MG63 (cell line): ENCODE results near the gene SH2D5. TPM values are rescaled to one million over a fixed set of nuclear protein-coding genes. Genes with fewer than 3 reads are reported as not detected.

Experiments used
- DNase-seq: peaks from one replicate; pipeline ENCODE4 v3.0.0-alpha.2; 2020
- H3K27me3 ChIP-seq: fragments of 250-450 bp; sonication (Bioruptor Pico); 2 replicates; pipeline ENCODE4 v1.5.1; 2020; ENCODE audit warnings: mild to moderate bottlenecking, moderate library complexity
- H3K36me3 ChIP-seq: fragments of 250-450 bp; sonication (Bioruptor Pico); 2 replicates; pipeline ENCODE4 v1.5.1; 2020; ENCODE audit warnings: mild to moderate bottlenecking, moderate library complexity
- H3K4me3 ChIP-seq: fragments of 250-450 bp; sonication (Bioruptor Pico); 2 replicates; pipeline ENCODE4 v1.5.1; 2020; ENCODE audit warnings: mild to moderate bottlenecking, moderate library complexity
- H3K9me3 ChIP-seq: fragments of 250-450 bp; sonication (Bioruptor Pico); 2 replicates; pipeline ENCODE4 v1.5.1; 2020; ENCODE audit warnings: mild to moderate bottlenecking, moderate library complexity
- total RNA-seq: library from RNA; depleted of rRNA; stranded (reverse); fragments of >200 nt; shearing (Covaris generic); gene quantifications from 2 replicates; pipeline ENCODE4 v1.2.3, GENCODE V29; 2014; ENCODE audit warnings: low replicate concordance

Gene SH2D5
- total RNA-seq, 1 experiment from 2014 or later: 2.4 TPM

DNA sequence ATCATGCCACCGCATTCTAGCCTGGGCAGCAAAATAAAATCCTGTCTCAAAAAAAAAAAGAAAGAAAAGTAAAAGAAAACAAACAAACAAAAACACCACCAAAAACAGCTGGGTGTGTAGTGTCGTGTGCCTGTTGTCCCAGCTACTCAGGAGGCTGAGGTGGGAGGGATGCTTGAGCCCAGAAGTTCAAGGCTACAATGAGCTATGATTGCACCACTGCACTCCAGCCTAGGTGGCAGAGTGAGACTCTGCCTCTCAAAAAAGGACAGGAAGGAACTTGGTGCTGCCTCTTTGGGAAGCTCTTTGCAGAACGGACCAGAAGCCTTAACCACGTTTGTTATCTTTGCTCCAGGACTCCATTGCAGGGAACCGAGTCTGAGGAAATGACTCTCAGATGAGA, 25.7 kb downstream of the SH2D5 start:
- Histone ChIP-seq H3K27me3 (no peaks in the 10 kb centered on the region), H3K9me3 (no peaks in the 10 kb centered on the region), H3K36me3 (no peaks in the 10 kb centered on the region), H3K4me3 (no peak overlapping the region)
- no peak for DNase-seq

DNA sequence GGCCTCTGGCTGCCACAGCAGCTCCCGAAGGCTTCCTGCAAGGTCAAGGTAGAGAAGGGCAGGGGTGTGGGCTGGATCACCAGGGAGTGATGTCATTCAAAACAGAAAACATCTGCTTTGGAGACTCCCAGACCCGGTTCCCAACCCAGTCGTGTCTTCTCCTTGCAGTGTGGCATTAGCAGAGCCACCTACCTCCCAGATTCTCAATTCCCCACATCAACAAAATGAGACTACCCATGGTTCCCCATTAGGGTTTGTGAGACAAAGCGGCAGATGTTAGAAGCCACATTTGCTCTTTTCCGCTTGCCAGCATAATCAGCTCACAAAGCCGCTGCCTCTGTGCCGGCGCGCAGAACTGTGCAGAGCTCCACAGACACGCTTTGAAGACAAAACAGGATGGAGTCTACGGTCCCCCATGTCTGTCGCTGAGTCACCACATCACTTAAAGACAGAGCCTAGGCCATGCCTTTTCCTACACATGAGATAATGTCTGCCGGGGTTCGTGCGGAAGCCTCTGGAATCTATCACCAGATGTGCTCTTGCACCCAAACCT, 27.2 kb downstream of the SH2D5 start:
- H3K27me3 ChIP-seq: no peaks in the 10 kb centered on the region
- no peaks in the 10 kb centered on the region for H3K36me3 ChIP-seq
- no peaks in the 10 kb centered on the region for H3K9me3 ChIP-seq
- no peak for DNase-seq
- H3K4me3 ChIP-seq: no peak overlapping the region

DNA sequence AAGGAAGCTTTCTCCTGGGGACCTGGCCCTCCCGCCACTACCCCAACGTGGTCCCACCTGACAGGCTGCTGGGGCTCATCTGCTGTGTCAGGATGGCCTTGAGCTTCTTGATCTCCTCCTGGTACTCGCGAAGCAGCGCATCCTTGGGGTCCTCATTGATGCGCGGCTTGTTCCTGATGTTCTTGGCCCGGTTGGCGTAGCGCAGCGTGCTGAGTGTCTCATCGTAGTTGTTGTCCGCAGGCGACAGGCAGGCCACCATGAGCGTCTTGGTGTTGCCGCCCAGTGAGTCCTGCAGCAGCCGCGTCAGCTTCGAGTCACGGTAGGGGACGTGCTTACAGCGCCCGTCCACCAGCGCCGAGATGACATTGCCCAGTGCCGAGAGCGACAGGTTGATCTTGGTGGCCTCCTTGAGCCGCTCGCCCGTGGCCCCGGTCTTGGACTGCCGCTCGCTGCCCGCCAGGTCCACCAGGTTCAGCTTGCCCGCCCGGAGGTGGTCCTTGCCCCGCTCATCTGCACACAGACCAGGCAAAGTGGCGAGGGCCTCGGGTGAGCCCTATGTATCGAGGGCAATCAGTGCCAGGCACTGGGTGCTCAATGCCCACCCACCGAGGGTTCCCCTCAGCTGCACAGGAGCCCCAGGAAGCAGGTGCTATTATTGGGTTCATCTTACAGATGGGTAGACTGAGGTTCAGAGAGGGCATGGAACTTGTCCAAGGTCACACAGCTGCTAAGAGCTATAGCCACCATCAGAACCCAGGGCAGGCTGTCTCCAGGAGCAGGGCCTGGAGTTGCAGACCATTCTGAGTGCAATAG, 27.9 kb downstream of the SH2D5 start:
- no peak overlapping the region for H3K4me3 ChIP-seq
- DNase-seq: no peak
- H3K9me3 ChIP-seq: no peaks in the 10 kb centered on the region
- no peaks in the 10 kb centered on the region for H3K36me3 ChIP-seq
- H3K27me3 ChIP-seq: no peaks in the 10 kb centered on the region

DNA sequence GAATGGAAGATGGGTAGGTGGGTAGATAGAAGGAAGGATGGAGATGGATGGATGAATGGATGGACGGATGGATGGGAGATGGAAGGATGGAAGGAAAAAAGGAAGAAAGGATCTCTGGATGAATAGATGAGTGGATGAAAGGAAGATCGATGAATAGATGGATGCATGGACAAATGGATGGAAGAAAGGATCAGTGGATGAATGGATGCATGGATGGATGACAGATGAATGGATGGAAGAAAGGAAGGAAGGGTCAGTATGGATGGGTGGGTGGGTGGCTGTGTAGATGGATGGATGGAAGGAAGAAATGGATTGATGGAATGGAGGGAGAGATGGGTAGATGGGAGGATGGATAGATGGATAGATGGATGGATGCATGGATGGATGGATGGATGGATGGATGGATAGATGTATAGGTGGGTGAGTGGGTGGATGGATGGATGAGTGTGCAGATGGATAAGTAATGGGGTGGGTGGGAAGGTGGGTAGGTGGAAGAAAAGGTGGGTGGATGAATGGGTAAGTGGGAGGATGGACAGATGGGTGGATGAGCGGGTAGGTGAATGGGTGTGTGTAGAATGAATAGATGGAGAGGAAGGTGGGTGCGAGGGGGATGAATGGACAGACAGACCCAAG, 29.3 kb downstream of the SH2D5 start:
- no peaks in the 10 kb centered on the region for H3K27me3 ChIP-seq
- DNase-seq: no peak
- no peaks in the 10 kb centered on the region for H3K36me3 ChIP-seq
- no peaks in the 10 kb centered on the region for H3K9me3 ChIP-seq
- no peak overlapping the region for H3K4me3 ChIP-seq

DNA sequence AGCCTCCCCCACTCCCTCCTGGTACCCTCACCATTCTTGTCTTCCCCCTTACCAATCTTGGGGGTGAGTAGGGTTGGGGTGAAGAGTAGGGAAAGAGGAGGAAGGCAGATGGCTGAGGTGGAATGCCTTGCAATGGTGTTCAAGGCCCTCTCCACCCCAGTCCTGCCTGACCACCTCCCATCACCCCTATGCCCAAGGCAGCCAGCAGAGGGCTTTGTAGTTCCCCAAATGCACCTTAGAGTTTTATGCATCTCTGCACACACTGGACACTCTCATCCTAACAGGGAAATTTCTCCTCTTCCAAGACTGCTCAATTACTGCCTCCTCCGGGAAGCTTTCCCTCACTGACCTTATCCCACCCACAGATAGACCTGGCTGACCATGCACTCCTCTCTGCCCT, 30.1 kb downstream of the SH2D5 start:
- no peaks in the 10 kb centered on the region for H3K27me3 ChIP-seq
- no peak for DNase-seq
- no peak overlapping the region for H3K4me3 ChIP-seq
- no peaks in the 10 kb centered on the region for H3K36me3 ChIP-seq
- H3K9me3 ChIP-seq: no peaks in the 10 kb centered on the region

DNA sequence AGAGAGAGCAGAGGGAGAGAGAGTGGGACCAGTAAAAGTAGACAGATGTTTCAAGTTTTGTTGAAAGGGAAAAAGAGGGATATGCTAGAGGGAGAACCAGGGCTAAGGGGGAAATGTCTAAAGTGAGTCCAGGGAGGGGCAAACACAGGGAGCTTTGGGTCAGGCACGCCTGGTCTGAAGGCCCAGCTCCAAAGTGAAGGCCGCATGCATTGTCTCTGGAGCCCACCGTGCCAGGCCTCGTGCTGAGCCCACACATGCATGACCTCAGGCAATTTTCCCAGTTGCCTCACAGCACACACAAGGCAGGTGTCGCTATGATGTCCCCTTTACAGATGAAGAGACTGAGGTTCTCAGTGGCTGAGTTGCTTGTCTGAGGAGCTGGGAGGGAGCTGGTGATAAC, 30.7 kb downstream of the SH2D5 start:
- Histone ChIP-seq H3K36me3 (no peaks in the 10 kb centered on the region), H3K4me3 (no peak overlapping the region), H3K27me3 (no peaks in the 10 kb centered on the region), H3K9me3 (no peaks in the 10 kb centered on the region)
- DNase-seq: no peak

DNA sequence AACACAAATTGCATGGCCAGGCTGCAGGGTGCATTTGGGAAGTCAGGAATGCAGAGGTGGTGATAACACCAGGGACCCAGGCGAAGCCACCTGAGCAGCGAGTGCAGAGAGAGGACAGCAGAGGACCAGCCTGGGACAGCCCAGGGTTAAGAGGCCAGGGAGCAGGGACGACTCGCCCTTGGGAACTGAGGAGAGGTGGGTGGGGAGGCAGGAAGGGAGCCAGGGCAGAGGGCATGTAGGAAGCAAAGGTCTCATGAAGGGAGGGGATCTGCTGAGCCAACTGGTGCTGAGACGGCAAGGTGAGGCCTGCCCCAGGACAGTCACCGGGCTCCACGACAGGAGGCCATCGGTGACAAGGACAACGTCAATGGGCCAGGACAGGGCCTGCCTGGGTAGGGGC, 31.1 kb downstream of the SH2D5 start:
- H3K9me3 ChIP-seq: no peaks in the 10 kb centered on the region
- H3K4me3 ChIP-seq: no peak overlapping the region
- H3K27me3 ChIP-seq: no peaks in the 10 kb centered on the region
- no peaks in the 10 kb centered on the region for H3K36me3 ChIP-seq
- no peak for DNase-seq

DNA sequence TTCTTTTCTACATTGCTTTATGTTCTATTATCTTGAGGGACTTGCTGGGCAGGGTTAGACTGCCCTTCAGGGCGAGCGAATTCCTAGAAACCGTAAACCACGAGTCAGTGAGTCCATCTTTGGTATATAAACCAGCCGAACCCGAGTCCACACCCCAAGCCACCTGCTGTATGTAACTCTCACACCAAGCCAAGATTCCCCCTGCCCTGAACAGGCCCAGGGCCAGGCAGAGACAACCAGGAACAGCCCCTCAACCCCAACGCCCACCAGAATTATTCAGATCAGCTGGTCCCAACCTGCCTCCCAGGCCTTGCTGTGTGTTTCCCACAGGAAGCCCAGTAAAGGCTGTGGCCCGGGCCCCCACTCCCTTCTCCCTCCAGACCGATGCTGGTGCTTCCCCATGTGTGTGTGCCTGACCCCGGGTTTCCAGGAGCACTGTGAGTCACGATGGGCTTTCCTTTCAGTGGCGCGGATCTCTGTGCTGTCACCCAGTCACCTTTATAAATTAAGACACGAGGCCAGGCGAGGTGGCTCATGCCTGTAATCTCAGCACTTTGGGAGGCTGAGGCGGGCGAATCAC, 31.8 kb downstream of the SH2D5 start:
- H3K9me3 ChIP-seq: no peaks in the 10 kb centered on the region
- no peaks in the 10 kb centered on the region for H3K27me3 ChIP-seq
- DNase-seq: no peak
- H3K4me3 ChIP-seq: no peak overlapping the region
- no peaks in the 10 kb centered on the region for H3K36me3 ChIP-seq

DNA sequence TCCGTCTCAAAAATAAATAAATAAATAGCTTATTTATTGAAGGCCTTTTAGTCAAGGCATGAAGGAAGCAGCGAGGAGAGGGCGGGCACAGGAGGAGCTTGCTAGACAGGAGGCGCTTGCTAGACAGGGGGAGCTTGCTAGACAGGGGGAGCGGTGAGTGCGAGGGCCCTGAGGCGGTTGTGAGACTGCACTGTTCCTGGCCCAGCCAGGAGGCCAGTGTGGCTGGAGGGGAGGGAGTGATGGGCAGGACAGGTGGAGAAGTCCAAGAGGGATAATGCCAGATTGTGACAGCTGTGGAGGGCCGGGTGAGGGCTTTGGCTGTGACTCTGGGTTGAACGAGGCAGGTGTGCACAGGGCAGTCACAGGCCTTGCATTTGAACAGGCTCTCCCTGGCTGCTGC, 32.9 kb downstream of the SH2D5 start:
- DNase-seq: no peak
- H3K27me3 ChIP-seq: no peaks in the 10 kb centered on the region
- H3K36me3 ChIP-seq: no peaks in the 10 kb centered on the region
- no peaks in the 10 kb centered on the region for H3K9me3 ChIP-seq
- no peak overlapping the region for H3K4me3 ChIP-seq

DNA sequence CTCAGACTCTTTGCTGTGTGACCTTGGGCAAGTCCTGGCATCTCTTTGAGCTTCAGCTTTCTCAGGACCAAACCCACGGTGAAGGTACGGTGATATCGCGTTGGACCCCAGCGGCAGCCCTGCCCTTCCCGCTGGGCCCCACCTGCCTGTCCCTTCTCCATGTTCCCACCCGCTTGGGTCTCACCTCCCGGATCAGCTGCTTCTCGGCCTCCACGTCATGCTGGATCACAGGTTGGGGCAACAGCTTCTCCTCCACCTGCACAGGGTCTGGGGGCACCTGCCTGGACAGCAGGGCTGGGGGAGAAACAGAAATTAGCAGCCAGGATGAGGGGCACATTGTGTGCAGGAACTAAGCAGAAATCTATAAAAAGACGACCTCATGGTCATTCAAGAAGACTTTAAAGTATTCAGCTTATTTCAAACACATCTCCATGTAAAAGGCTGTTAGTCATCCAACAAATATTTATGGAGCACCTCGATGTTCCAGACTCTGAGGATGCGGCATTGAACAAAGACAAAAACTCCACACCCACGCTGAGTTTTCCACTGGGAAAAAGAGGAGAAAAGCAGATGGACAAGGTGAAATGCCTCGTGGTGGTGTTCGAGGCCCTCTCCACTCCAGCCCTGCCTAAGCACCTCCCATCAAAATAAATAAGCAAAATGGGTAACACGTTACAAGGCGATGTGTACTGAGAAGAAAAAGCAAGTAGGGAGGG, 34.1 kb downstream of the SH2D5 start:
- no peak for DNase-seq
- Histone ChIP-seq H3K27me3 (no peaks in the 10 kb centered on the region), H3K36me3 (no peaks in the 10 kb centered on the region), H3K9me3 (no peaks in the 10 kb centered on the region), H3K4me3 (no peak overlapping the region)

DNA sequence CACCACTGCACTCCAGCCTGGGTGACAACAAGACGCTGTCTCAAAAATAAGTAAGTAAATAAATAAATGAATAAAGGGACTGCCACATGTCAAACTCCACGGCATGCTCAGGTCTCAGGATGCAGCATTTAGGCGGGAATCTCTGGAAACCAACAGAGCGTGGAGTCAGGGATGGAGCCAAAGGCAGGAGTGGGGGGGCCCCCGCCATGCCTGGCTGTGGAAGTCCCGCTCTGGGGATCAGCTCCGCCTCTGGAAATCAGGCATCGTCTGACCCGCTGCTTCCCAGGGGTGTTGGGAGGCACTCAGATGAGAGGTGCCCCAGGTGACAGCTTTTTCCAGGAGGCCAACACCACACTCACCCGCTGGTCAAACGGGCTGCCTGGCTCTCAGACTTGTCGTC, 34.9 kb downstream of the SH2D5 start:
- Histone ChIP-seq H3K9me3 (no peaks in the 10 kb centered on the region), H3K36me3 (no peaks in the 10 kb centered on the region), H3K27me3 (no peaks in the 10 kb centered on the region), H3K4me3 (no peak overlapping the region)
- DNase-seq: no peak

DNA sequence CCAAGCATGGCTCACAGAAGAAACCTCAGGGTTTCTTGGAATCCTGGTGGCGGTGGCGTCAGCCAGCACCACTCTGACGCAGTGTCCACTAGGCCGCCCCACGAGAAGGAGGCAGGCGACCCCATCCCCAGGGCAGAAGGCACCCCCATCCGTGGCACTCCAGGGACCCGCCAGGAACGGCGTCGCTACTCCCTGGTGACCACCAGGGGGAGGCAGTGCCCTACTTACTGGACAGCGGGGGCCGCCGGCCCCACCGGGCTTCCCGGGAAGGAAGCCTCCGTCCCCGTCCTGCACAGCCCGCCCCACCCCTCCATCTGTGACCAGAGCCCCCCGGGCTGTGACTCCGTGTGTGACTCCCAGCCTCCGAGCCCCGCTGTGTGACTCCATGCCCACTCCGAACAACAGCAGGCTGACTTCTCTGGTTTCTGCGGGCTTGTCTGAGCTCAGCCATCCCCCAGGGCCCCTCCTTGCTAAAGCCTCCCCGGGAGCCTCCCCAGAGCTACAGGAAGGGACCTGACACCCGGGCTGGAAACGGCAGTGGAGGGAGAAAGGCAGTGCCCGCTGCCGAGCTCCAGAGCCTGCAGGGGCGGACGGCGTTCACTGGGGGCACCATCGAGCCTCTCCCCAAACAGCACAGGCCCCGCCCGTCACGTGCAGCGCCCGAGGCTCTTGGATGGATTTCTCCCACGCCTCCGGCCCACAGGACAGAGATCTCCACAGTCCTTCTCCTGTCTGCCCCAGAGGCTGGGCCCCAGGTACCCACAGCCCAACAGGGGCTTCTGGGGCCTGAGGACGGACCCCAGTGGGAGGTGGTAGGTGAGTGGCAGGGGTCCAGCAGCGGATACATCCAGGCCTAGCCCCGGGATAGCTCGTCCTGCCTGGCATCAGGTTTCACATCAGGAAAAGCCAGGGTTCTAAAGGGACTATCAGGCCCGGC, 35.8 kb downstream of the SH2D5 start:
- Histone ChIP-seq H3K9me3 (no peaks in the 10 kb centered on the region), H3K4me3 (peak overlapping the region; percentile 50), H3K27me3 (no peaks in the 10 kb centered on the region), H3K36me3 (no peaks in the 10 kb centered on the region)
- DNase-seq: peak; percentile 92

DNA sequence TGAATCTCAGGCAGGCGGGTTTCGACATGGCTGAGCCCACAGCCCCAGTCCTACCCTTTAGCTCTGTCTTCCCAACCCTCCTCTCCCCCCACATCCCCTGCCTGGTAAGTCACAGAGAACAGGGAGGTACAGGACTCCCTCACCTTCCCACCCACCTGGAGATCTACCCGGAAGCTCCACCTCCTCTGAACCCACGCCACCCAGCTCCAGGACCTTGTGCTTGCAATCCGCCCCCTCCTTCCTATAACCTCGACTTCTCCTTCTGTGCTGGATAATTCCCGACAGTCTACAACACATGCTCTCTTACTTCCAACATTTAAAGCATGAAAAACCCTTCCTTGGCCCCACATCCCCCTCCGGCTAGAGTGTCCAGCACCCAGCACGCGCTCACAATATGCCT, 37.0 kb downstream of the SH2D5 start:
- H3K27me3 ChIP-seq: no peaks in the 10 kb centered on the region
- no peak overlapping the region for H3K4me3 ChIP-seq
- no peak for DNase-seq

DNA sequence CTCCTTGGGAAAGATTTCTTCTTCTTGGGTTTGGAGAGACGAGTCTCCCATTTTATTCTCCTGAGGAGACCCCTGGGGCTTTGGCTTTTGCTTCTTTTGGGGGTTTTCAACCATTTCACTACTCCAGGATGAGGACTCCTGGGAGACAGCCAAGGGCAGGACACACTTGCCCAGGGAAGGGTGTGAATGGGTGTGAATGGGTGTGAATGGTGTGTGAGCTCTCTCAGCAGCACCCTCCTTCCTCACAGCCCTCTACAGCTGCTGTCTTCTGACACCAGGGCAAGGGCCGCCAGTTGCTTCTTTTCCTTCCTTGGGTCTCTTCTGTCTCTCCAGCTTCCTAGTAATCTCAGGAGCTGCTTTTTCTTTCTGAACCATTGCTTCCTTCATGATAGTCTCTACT, 38.9 kb downstream of the SH2D5 start:
- Histone ChIP-seq H3K9me3 (no peaks in the 10 kb centered on the region), H3K36me3 (no peaks in the 10 kb centered on the region), H3K27me3 (no peaks in the 10 kb centered on the region), H3K4me3 (no peak overlapping the region)
- no peak for DNase-seq

More for the DNA sequence above, 37.0 kb downstream of the SH2D5 start:
- Histone ChIP-seq H3K9me3 (no peaks in the 10 kb centered on the region), H3K36me3 (no peaks in the 10 kb centered on the region)

DNA sequence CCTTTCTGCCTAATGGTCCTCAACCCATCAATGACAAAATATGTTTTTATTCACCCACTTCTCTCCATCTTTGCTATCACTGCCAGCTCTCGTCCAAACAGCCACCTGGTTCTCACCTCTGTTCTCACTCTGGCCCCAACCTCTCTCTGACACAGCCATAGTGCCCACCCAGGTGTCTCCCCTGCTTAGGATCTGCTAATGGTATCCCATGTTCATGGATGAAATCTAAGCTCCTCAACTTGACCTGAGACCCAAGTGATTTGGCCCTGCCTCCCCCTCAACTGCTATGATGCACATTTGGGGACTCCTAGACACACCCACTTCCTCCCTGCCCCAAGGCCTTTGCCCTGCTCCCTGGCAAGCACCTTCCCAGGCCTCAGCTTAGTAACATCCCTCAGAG, 40.6 kb downstream of the SH2D5 start:
- H3K4me3 ChIP-seq: no peak overlapping the region
- DNase-seq: no peak
- H3K9me3 ChIP-seq: no peaks in the 10 kb centered on the region
- H3K36me3 ChIP-seq: no peaks in the 10 kb centered on the region
- no peaks in the 10 kb centered on the region for H3K27me3 ChIP-seq

DNA sequence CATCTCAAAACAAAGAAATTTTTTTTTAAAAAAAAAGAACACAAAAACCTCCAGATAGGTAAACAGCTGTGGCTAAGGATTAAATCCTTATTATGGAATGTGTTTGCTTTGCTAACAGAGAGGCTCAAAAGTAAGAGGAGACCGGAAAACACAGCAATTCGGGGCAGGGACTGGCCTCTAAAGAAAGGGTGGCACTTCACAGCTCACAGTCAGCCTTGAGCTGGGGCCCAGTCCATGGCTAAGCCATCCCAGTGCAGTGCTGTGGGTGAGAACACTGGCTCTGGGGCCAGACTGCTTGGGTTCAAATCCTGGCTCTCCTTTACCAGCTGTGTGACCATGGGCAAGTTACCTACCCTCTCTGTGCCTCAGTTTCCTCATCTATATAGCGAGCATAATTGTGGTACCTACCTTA, 42.9 kb downstream of the SH2D5 start:
- H3K27me3 ChIP-seq: no peaks in the 10 kb centered on the region
- H3K9me3 ChIP-seq: no peaks in the 10 kb centered on the region
- no peak for DNase-seq
- H3K36me3 ChIP-seq: no peaks in the 10 kb centered on the region
- no peak overlapping the region for H3K4me3 ChIP-seq
